GM12874 (cell line): Measurements from ENCODE around the gene WBP2NL.

ENCODE experiments used
- CTCF ChIP-seq: IDR thresholded peaks from 2 replicates; pipeline ENCODE4 v1.5.1; 2011; ENCODE audit warnings: low read depth, mild to moderate bottlenecking, control low read depth, low read length, moderate library complexity; ENCODE audit not compliant: insufficient read depth

WBP2NL gene

GRCh38 chr22:41998361-41999261 is at the start of gene WBP2NL:
Gene WBP2NL, plus strand, starts transcription at chr22:41998788. Its CDS starts 31 bp downstream, at chr22:41998819.
- TF ChIP-seq CTCF, result no peak

GRCh38 chr22:41949297-41949965 is 49.2 kb upstream of the WBP2NL start:
- TF ChIP-seq CTCF, result no peak

- TF ChIP-seq CTCF, result 0 out of 2 replicates have a peak, but pooled peaks have one; percentile 3
These were observed 46.6 kb upstream of the WBP2NL start, which contains the start of gene SMIM45 for GRCh38 chr22:41951898-41952474. Gene SMIM45, plus strand, starts transcription at chr22:41952150.

GRCh38 chr22:41952713-41953112 is 45.9 kb upstream of the WBP2NL start:
- TF ChIP-seq CTCF, result no peak

- TF ChIP-seq CTCF, result no peak
These were observed 40.5 kb upstream of the WBP2NL start for GRCh38 chr22:41957941-41958556.

GRCh38 chr22:41963453-41964111 is 35.0 kb upstream of the WBP2NL start:
- no peak for TF ChIP-seq CTCF
